ENCODE results near the gene KLK11.

KLK11 gene, protein sequence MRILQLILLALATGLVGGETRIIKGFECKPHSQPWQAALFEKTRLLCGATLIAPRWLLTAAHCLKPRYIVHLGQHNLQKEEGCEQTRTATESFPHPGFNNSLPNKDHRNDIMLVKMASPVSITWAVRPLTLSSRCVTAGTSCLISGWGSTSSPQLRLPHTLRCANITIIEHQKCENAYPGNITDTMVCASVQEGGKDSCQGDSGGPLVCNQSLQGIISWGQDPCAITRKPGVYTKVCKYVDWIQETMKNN

DNA sequence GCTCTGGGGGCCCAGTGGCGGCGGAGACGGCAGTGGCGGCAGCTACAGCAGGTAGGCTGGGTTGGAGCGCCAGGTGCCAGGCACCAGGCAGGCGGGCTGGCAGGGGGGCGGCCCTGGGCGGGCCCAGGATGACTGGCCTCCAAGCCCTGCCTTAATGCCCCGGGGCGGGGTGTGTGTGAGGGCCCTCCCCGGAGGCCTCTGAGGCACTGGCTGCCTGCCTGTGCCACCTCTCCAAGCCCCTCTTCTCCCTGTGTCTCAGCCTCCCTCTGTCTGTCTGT lies at the start of gene KLK11:
Gene KLK11, minus strand, starts transcription at position 63 of the 278 bp plus-strand sequence. CDS start 985 bp downstream, outside the sequence.
- DNase-seq: no peak

GRCh38 chr19:51075998-51076397 lies 49.6 kb upstream of the KLK11 start:
- DNase-seq: no peak

DNA sequence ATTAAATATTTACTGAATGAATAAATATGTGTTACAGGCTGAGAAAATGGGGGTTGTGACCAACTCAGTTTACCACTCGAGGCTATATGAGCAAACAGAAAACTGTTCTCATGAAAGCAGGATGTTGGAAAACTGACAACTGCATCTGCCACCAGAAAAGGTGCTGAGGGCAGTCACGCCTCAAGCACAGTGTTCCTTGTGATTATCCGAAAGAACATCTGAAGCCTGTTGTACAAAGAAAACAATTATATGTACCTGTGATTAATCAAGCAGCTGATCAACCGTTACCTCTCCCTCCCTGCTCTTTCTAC lies 44.6 kb upstream of the KLK11 start:
- no peak for DNase-seq

- DNase-seq: no peak
Observed at GRCh38 chr19:51070334-51071094, 44.1 kb upstream of the KLK11 start.

DNA sequence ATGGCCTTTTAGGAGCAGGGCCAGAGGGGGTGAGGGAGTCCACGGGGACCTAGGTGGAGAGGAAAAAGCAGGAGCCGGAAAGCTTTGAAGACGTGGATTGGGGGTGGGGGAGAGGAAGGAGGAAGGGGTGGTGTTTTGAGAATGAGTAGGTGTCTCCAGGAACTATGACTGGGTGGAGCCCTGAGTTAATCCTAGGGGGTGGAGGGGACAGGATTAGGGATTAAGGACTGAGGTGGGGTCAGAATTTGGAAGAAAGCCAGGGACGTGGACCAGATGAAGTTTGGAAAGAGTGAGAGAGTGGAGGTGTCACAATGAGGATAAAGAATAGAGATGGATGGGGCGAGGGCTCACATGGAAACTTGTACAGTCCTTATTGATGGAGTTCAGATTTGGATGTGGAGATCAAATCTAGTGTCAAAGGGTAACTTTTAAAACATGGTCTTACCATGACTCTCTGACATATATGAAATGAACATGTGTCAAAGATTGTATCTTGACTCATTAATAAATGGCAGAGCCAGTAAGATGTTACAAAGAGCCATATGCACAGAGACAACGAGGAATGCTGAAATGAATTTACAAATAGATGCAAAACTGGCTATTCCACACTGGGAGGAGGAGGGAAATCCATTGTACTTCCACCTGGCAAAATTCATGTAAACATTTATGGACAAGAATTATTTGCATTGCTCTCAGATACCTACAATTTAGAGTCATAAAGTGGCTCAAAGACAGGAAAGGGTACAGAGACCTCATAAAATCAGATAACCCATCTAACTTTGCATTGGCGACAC lies 40.2 kb upstream of the KLK11 start:
- no peak for DNase-seq

- no peak for DNase-seq
Observed at GRCh38 chr19:51065221-51065960, 39.0 kb upstream of the KLK11 start.

DNA sequence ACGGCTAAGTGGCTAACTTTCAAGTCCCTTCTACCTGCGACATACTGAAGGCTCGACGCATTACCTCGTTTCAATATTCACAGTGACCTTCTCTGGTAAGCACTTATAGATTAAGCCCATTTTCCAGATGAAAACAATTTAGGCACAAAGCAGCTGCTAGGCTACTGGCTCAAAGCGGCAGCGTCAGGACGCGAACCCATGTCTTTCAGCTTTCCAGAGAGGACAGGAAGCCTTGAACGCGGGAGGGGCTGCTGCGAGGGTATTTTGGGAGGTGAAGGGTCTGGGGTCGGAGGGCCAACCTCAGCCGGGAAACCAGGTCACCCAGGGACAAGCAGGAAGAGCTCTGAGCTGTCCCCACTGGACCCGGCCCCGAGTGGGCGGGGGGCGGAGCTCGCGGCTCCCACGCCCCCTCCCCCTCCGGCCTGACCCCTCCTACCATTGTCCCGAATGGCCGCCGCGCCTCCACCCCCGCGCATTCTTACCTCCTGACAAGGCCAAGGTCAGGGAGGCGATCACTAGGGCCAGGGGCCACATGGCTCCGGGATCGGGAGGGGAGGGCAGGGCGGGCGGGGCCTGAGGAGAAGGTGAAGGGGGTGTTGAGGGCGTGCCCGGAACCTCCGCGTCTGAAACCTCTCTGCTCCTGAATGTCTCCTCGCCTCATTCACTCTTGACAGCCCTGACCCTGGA lies 38.3 kb upstream of the KLK11 start, which contains the start of gene KLK13:
Gene KLK13, minus strand, starts transcription at position 559 of the 687 bp plus-strand sequence. Its CDS starts 25 bp downstream, at position 534.
- DNase-seq: no peak

DNA sequence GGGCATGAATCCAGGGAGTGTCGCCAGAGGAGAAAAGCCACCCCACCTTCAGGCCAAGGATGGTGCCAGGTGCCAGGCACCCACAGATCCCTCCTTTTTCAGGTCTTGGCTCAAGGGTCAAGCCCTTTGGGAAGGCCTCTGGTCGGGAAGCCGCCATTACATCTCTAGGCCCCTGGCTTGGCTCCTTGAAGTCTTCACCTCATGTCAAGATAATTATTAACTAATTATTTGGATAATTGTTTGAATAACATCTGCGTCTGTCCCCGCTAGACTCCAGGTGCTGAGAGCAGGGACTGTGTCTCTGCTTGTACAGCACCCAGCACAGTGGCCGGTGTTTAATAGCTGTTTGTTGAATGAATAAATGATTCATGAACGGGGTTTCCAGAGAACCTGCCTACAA lies 37.2 kb upstream of the KLK11 start:
- no peak for DNase-seq

DNA sequence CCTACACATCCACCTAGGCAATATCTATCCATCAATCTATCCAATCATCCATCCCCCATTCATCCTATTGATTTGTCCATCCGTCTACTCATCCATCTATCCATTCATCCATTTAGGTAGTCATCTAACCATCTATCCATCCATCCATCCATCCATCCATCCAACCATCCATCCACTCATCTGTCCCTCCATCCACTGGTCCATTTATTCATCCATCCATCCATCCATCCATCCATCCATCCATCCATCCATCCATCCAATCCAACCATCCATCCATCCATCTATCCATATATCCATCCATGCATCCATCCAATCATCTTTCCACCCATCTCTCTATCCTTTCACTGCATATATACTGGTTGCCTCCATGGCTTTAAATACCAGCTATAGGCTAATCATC lies 34.6 kb upstream of the KLK11 start:
- DNase-seq: no peak

DNA sequence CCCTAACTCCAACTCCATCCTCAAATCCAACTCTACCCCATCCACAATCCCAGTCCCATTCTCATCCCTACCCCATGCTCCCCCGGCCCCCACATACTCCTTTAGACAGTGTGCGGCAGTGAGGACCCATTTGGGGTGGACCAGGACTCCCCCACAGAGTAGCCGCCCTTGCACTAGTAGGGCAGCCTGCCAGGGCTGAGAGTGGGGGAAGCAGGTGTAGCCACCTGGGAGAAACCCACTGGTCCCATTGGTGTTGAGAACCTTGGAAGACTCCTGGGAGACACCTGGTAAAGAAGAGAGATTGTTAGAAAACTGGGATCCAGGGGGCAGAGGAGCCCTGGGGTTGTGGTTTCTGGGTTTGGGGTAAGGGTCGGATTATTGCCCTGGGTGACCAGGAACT lies 33.9 kb upstream of the KLK11 start:
- no peak for DNase-seq

DNA sequence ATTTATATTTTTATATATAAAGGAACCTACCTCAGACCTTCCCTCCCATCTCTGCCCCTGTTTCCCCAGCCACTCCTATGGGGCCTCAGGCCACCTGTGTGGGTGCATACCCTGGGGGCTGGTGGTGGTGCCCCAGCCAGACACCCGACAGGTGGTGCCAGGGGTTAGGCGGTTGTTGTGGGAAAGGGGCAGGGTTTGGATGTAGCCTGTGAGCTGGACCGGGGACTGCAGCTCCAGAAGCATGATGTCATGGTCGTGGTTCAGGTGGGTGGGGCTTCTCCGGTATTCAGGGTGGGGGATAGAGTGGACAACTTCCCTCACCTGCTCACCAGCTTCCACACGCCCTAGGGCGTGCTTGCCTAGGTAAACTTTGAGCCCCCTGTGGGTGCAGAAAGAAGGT lies 33.3 kb upstream of the KLK11 start:
- no peak for DNase-seq

- DNase-seq: no peak
Observed at GRCh38 chr19:51055866-51056265, 29.4 kb upstream of the KLK11 start.

DNA sequence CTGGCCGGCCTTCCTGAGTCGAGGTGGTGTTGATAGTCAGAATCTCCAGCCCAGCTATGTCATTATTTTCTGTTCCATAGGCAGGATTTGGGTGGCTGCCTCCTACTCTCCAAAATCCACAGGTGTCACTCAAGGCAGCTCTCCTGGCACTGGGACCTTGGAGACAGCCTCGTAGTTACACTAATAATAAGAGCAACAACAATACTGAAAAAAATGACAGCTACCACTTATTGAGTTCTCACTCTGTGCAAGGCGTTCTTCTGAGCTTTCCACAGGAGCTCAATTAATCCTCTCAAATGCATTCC lies 20.6 kb upstream of the KLK11 start:
- no peak for DNase-seq

DNA sequence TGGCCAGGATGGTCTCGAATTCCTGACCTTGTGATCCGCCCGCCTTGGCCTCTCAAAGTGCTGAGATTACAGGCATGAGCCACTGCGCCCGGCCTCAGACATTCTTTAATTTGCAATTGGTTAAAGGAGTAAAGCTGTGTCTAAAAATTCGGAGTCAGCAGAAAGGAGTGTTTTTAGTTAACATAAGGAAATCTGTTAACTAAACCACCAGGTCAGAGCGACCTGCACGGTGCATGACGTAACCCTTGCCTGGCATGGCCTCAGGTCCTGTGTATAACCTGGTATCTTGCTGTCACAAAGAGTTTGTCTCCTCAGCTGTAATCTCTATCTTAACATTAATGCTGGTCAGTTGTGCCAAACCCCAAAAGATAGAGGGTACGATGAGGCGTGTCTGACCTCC lies 17.9 kb upstream of the KLK11 start:
- DNase-seq: no peak

GRCh38 chr19:51043497-51043896 lies 17.1 kb upstream of the KLK11 start:
- no peak for DNase-seq

DNA sequence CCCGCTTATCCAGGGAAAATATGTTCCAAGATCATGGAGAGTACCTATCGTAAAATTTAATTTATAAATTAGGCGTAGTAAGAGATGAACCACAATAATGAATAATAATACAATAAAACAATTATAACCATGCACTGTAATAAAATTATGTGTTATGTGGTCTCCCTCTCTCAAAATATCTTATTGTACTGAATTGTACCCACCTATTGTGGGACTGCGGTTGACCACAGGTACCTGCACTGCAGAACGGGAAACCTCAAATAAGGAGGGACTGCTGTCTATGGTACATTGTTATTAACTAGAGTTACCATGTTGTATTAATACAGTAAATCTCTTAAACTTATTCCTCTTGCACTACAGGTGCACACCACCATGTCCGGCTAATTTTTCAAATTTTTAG lies 13.7 kb upstream of the KLK11 start:
- DNase-seq: no peak

GRCh38 chr19:51036519-51036918 lies 10.1 kb upstream of the KLK11 start:
- no peak for DNase-seq

- DNase-seq: no peak
Observed at GRCh38 chr19:51034704-51035103, 8.3 kb upstream of the KLK11 start, which contains the start of gene KLK12. KLK12 (minus strand) TSS chr19:51035002; CDS start chr19:51034621, 381 bp downstream.

DNA sequence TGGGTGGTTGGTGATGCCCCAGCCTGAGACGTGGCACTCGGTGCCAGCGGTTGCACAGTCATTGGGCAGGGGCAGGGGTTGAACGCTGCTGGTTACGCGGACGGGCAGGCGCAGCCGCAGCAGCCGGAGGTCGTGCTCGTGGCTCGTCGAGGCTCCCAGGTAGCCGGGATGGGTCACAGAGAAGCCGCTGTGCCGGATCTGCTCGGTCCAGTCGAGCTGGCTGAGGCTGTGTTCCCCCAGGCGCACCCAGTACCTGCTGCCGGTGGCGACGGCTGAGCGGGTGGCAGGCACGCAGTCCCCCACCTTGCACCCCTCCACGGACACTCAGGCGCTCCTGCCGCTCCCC lies 5.4 kb upstream of the KLK11 start:
- DNase-seq: no peak

- no peak for DNase-seq
Observed at GRCh38 chr19:51031220-51031879, 4.9 kb upstream of the KLK11 start.

- no peak for DNase-seq
Observed at GRCh38 chr19:51030631-51031030, 4.2 kb upstream of the KLK11 start.

DNA sequence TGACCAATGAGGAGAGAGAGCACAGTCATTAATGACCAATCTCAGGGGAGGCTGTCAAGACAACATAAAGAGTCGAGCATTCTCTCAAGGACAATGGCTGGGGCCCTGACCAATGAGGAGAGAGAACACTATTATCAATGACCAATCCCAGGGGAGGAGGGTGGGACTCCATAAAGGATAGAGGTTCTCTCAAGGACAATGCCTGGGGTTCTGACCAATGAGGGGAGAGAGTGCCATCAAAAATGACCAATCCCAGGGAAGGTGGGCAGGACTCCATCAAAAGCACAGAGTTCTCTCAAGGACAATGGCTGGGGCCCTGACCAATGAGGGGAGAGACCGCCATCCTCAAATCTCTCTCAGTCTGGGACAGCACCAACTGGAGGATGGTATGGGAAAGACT lies 3.3 kb upstream of the KLK11 start:
- no peak for DNase-seq

Data from stimulated activated CD4-positive, alpha-beta T cell treated with anti-CD3 and anti-CD28 coated beads, Interleukin-12 subunit alpha, Interleukin-12 subunit beta, amount 100 ng/mL, for 4 hours (primary cell).